K562 (cell line): ENCODE data around the gene DLG4. TPM values are rescaled to one million over a fixed set of nuclear protein-coding genes. Genes with fewer than 3 reads are reported as not detected.

Experiments used
- MED1 ChIP-seq: sonication (generic); formaldehyde crosslinking; IDR thresholded peaks from 2 replicates; pipeline ENCODE4 v1.8.1; 2023; ENCODE audit warnings: missing genetic modification reagents, borderline replicate concordance
- ZNF197 ChIP-seq: fragments of 200-800 bp; sonication (Bioruptor generic); IDR thresholded peaks from 2 replicates; pipeline ENCODE4 v1.6.1; 2016; ENCODE audit warnings: low read depth, missing genetic modification characterization, missing compliant biosample characterization
- ZNF263 ChIP-seq: sonication (generic); formaldehyde crosslinking; IDR thresholded peaks from 2 replicates; pipeline ENCODE4 v1.8.0; 2022; ENCODE audit warnings: mild to moderate bottlenecking, missing genetic modification reagents, borderline replicate concordance
- polyA plus RNA-seq, 8 experiments: library from polyadenylated mRNA; depleted of rRNA in 4 of 8; stranded (reverse) in 5 of 8; unstranded in 3 of 8; fragments of >200 nt; fragmentation: Nextera tagmentation in 2 of 8; fragmentation: Illumina TruSeq in 1 of 8; extraction: Ambion mirVana in 2 of 8; extraction: Trizol in 1 of 8; gene quantifications; 2 replicates each; pipeline versions ENCODE4 v1.2.1 to v1.2.3, GENCODE V29; 2011 to 2014; ENCODE audit warnings: inconsistent platforms in 1 of 8, missing spikeins in 1 of 8
- total RNA-seq, 7 experiments: library from RNA; depleted of rRNA in 6 of 7; stranded (reverse); fragments of >200 nt in 6 of 7; fragmentation: Illumina TruSeq in 2 of 7; extraction: Trizol in 2 of 7; gene quantifications; 2 replicates each; pipeline versions ENCODE4 v1.2.1 to v1.2.3, GENCODE V29; 2011 to 2021; ENCODE audit warnings: low replicate concordance in 1 of 7
- TF ChIP-seq, protein P1 (sequence below): fragments of 250-450 bp; sonication (Bioruptor Pico); IDR thresholded peaks from 2 replicates; pipeline ENCODE4 v1.4.0; 2020
- TF ChIP-seq, protein P2 (sequence below): fragments of 250-450 bp; sonication (Bioruptor Pico); IDR thresholded peaks from 2 replicates; pipeline ENCODE4 v1.9.0; 2021; ENCODE audit warnings: mild to moderate bottlenecking, inconsistent platforms
- TF ChIP-seq, protein P3 (sequence below): fragments of 450-650 bp; conservative IDR thresholded peaks from 2 replicates; pipeline ENCODE4 v1.6.1; 2016; ENCODE audit warnings: missing genetic modification characterization, low read depth, mild to moderate bottlenecking, control low read depth, missing compliant biosample characterization
- TF ChIP-seq, protein P4 (sequence below): fragments of 150-350 bp; IDR thresholded peaks from 2 replicates; pipeline ENCODE4 v1.6.1; 2014; ENCODE audit warnings: low read depth, mild to moderate bottlenecking, low read length, borderline replicate concordance

The DLG4 gene
- total and polyA plus RNA-seq, 9 of the 15 experiments (the other 6 are each of a cell fraction or from before 2014, with no cell fraction given) = 0.03 to 12.0 (median 4.1) TPM

DNA sequence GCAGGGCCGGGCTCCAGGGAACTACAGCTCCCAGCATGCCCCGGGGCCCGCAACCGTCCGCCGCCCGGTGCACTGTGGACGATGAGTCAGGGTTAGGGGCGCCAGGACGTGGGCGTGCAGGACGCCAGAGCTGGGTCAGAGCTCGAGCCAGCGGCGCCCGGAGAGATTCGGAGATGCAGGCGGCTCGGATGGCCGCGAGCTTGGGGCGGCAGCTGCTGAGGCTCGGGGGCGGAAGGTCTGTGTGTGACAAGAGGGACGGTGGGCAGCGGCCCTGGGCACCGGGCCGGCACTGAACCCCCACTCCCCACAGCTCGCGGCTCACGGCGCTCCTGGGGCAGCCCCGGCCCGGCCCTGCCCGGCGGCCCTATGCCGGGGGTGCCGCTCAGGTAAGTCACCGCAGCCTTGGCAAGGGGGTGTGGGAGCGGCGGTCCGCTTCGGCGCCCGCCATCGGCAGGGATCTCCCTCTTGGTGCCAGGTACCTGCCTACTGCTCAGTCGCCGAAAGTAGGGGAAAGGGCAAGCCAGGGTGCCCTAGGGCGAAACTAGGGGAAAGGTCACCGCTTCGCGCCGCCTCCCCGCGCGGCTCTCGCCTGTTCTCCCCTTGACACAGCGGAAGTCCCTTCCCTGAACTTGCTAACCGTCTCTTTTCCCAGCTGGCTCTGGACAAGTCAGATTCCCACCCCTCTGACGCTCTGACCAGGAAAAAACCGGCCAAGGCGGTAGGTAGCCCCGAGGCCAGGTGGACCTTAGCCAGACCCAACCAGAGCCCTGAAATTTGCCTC lies at the start of gene DLG4, which contains the start of gene ACADVL (continued):
- TF ChIP-seq, protein P1, sequence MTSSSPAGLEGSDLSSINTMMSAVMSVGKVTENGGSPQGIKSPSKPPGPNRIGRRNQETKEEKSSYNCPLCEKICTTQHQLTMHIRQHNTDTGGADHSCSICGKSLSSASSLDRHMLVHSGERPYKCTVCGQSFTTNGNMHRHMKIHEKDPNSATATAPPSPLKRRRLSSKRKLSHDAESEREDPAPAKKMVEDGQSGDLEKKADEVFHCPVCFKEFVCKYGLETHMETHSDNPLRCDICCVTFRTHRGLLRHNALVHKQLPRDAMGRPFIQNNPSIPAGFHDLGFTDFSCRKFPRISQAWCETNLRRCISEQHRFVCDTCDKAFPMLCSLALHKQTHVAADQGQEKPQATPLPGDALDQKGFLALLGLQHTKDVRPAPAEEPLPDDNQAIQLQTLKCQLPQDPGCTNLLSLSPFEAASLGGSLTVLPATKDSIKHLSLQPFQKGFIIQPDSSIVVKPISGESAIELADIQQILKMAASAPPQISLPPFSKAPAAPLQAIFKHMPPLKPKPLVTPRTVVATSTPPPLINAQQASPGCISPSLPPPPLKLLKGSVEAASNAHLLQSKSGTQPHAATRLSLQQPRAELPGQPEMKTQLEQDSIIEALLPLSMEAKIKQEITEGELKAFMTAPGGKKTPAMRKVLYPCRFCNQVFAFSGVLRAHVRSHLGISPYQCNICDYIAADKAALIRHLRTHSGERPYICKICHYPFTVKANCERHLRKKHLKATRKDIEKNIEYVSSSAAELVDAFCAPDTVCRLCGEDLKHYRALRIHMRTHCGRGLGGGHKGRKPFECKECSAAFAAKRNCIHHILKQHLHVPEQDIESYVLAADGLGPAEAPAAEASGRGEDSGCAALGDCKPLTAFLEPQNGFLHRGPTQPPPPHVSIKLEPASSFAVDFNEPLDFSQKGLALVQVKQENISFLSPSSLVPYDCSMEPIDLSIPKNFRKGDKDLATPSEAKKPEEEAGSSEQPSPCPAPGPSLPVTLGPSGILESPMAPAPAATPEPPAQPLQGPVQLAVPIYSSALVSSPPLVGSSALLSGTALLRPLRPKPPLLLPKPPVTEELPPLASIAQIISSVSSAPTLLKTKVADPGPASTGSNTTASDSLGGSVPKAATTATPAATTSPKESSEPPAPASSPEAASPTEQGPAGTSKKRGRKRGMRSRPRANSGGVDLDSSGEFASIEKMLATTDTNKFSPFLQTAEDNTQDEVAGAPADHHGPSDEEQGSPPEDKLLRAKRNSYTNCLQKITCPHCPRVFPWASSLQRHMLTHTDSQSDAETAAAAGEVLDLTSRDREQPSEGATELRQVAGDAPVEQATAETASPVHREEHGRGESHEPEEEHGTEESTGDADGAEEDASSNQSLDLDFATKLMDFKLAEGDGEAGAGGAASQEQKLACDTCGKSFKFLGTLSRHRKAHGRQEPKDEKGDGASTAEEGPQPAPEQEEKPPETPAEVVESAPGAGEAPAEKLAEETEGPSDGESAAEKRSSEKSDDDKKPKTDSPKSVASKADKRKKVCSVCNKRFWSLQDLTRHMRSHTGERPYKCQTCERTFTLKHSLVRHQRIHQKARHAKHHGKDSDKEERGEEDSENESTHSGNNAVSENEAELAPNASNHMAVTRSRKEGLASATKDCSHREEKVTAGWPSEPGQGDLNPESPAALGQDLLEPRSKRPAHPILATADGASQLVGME (CRISPR knock-in tag) = no peak
- TF ChIP-seq, protein P2, sequence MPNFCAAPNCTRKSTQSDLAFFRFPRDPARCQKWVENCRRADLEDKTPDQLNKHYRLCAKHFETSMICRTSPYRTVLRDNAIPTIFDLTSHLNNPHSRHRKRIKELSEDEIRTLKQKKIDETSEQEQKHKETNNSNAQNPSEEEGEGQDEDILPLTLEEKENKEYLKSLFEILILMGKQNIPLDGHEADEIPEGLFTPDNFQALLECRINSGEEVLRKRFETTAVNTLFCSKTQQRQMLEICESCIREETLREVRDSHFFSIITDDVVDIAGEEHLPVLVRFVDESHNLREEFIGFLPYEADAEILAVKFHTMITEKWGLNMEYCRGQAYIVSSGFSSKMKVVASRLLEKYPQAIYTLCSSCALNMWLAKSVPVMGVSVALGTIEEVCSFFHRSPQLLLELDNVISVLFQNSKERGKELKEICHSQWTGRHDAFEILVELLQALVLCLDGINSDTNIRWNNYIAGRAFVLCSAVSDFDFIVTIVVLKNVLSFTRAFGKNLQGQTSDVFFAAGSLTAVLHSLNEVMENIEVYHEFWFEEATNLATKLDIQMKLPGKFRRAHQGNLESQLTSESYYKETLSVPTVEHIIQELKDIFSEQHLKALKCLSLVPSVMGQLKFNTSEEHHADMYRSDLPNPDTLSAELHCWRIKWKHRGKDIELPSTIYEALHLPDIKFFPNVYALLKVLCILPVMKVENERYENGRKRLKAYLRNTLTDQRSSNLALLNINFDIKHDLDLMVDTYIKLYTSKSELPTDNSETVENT (CRISPR knock-in tag) = no peak
- TF ChIP-seq, protein P3, sequence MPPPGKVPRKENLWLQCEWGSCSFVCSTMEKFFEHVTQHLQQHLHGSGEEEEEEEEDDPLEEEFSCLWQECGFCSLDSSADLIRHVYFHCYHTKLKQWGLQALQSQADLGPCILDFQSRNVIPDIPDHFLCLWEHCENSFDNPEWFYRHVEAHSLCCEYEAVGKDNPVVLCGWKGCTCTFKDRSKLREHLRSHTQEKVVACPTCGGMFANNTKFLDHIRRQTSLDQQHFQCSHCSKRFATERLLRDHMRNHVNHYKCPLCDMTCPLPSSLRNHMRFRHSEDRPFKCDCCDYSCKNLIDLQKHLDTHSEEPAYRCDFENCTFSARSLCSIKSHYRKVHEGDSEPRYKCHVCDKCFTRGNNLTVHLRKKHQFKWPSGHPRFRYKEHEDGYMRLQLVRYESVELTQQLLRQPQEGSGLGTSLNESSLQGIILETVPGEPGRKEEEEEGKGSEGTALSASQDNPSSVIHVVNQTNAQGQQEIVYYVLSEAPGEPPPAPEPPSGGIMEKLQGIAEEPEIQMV (tag) = no peak
- TF ChIP-seq, protein P4, sequence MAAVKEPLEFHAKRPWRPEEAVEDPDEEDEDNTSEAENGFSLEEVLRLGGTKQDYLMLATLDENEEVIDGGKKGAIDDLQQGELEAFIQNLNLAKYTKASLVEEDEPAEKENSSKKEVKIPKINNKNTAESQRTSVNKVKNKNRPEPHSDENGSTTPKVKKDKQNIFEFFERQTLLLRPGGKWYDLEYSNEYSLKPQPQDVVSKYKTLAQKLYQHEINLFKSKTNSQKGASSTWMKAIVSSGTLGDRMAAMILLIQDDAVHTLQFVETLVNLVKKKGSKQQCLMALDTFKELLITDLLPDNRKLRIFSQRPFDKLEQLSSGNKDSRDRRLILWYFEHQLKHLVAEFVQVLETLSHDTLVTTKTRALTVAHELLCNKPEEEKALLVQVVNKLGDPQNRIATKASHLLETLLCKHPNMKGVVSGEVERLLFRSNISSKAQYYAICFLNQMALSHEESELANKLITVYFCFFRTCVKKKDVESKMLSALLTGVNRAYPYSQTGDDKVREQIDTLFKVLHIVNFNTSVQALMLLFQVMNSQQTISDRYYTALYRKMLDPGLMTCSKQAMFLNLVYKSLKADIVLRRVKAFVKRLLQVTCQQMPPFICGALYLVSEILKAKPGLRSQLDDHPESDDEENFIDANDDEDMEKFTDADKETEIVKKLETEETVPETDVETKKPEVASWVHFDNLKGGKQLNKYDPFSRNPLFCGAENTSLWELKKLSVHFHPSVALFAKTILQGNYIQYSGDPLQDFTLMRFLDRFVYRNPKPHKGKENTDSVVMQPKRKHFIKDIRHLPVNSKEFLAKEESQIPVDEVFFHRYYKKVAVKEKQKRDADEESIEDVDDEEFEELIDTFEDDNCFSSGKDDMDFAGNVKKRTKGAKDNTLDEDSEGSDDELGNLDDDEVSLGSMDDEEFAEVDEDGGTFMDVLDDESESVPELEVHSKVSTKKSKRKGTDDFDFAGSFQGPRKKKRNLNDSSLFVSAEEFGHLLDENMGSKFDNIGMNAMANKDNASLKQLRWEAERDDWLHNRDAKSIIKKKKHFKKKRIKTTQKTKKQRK = no peak
- TF ChIP-seq MED1 = no peak
- TF ChIP-seq ZNF263 (CRISPR knock-in tag) = no peak
- TF ChIP-seq ZNF197 = no peak
